LoVo (cell line): ENCODE data around the gene PURA.
A peak's percentile ranks its signal among the peaks of the same experiment; 100 is the strongest.

Experiments
- DNase-seq: peaks from one replicate; pipeline ENCODE4 v3.0.0-alpha.2; 2016; ENCODE audit warnings: low spot score

PURA gene

GRCh38 chr5:140109759-140110645 lies 3.9 kb upstream of the PURA start:
- no peak for DNase-seq

GRCh38 chr5:140110646-140110957 lies 3.3 kb upstream of the PURA start:
- DNase-seq, result no peak

- DNase-seq, result no peak
These were observed 2.7 kb upstream of the PURA start for GRCh38 chr5:140111011-140111858.

GRCh38 chr5:140111859-140112551 lies 1.9 kb upstream of the PURA start:
- DNase-seq, result no peak

GRCh38 chr5:140112685-140113179 lies 1.2 kb upstream of the PURA start:
- DNase-seq, result no peak

GRCh38 chr5:140113180-140113698 lies 670 bp upstream of the PURA start:
- no peak for DNase-seq

- peak; percentile 16 for DNase-seq
These were observed 654 bp downstream of the PURA start for GRCh38 chr5:140114341-140115185.

GRCh38 chr5:140115186-140115500 lies 1.2 kb downstream of the PURA start:
- no peak for DNase-seq

- no peak for DNase-seq
These were observed 2.8 kb downstream of the PURA start for GRCh38 chr5:140116716-140117115.

- DNase-seq, result no peak
These were observed 3.6 kb downstream of the PURA start for GRCh38 chr5:140117523-140117922.

GRCh38 chr5:140118302-140118936 lies 4.5 kb downstream of the PURA start:
- no peak for DNase-seq

GRCh38 chr5:140125637-140126036 lies 11.7 kb downstream of the PURA start, which contains the start of gene IGIP:
TSS of gene IGIP (plus strand) at chr5:140125937. CDS start at chr5:140128477, 2,540 bp downstream.
- DNase-seq, result no peak

- DNase-seq, result no peak
These were observed 12.6 kb downstream of the PURA start for GRCh38 chr5:140126315-140127012.

- no peak for DNase-seq
These were observed 14.5 kb downstream of the PURA start for GRCh38 chr5:140128376-140128775.

- DNase-seq, result no peak
These were observed 17.2 kb downstream of the PURA start for GRCh38 chr5:140130949-140131733.

- DNase-seq, result peak; percentile 11
These were observed 18.1 kb downstream of the PURA start for GRCh38 chr5:140131967-140132409.

- no peak for DNase-seq
These were observed 19.7 kb downstream of the PURA start for GRCh38 chr5:140133514-140134167.

GRCh38 chr5:140134277-140134935 lies 20.5 kb downstream of the PURA start:
- DNase-seq, result no peak
